Osteocyte (in vitro differentiated cells): ENCODE results near the gene NEK10. TPM values are rescaled to one million over a fixed set of nuclear protein-coding genes. Genes with fewer than 3 reads are reported as not detected.

Source experiments
- DNase-seq: peaks from one replicate; pipeline ENCODE4 v3.0.0; 2021; ENCODE audit warnings: mixed read lengths; ENCODE audit not compliant: unreplicated experiment; ENCODE audit errors: extremely low spot score
- H3K27ac Mint-ChIP-seq: one replicate; pipeline ENCODE4 v1.8.0; 2021; ENCODE audit warnings: mild to moderate bottlenecking, mixed read lengths; ENCODE audit not compliant: unreplicated experiment
- H3K27me3 Mint-ChIP-seq: one replicate; pipeline ENCODE4 v1.8.0; 2021; ENCODE audit warnings: mixed read lengths; ENCODE audit not compliant: unreplicated experiment
- H3K36me3 Mint-ChIP-seq: one replicate; pipeline ENCODE4 v1.8.0; 2021; ENCODE audit warnings: mixed read lengths; ENCODE audit not compliant: unreplicated experiment
- H3K4me1 Mint-ChIP-seq: one replicate; pipeline ENCODE4 v1.8.0; 2021; ENCODE audit warnings: mixed read lengths; ENCODE audit not compliant: unreplicated experiment
- H3K4me3 Mint-ChIP-seq: one replicate; pipeline ENCODE4 v1.8.0; 2021; ENCODE audit warnings: mild to moderate bottlenecking, moderate library complexity, mixed read lengths; ENCODE audit not compliant: unreplicated experiment
- H3K9me3 Mint-ChIP-seq: one replicate; pipeline ENCODE4 v1.8.0; 2021; ENCODE audit warnings: mixed read lengths; ENCODE audit not compliant: unreplicated experiment
- CTCF ChIP-seq: fragments of 200-600 bp; sonication (generic); IDR thresholded peaks from 2 replicates; pipeline ENCODE4 v1.5.0; 2021; ENCODE audit warnings: antibody characterized with exemption, mild to moderate bottlenecking, moderate library complexity
- total RNA-seq: library from RNA; stranded (reverse); gene quantifications from 2 replicates; pipeline ENCODE4 v1.2.1, GENCODE V29; 2021

The NEK10 gene
- total RNA-seq, 1 donor from 2014 or later: 6.8 TPM

- H3K9me3 Mint-ChIP-seq: peaks cover 3% of the 10 kb centered on the region
- peaks cover 10% of the 10 kb centered on the region for H3K36me3 Mint-ChIP-seq
- no peak overlapping the region for H3K4me3 Mint-ChIP-seq
- peak overlapping the region; percentile 31 for H3K27ac Mint-ChIP-seq
- H3K27me3 Mint-ChIP-seq: no peaks in the 10 kb centered on the region
- no peak for DNase-seq
- no peak for TF ChIP-seq CTCF
- H3K4me1 Mint-ChIP-seq: peaks cover 16% of the 10 kb centered on the region
Observed at GRCh38 chr3:27209617-27210264, 159.4 kb downstream of the NEK10 start.

DNA sequence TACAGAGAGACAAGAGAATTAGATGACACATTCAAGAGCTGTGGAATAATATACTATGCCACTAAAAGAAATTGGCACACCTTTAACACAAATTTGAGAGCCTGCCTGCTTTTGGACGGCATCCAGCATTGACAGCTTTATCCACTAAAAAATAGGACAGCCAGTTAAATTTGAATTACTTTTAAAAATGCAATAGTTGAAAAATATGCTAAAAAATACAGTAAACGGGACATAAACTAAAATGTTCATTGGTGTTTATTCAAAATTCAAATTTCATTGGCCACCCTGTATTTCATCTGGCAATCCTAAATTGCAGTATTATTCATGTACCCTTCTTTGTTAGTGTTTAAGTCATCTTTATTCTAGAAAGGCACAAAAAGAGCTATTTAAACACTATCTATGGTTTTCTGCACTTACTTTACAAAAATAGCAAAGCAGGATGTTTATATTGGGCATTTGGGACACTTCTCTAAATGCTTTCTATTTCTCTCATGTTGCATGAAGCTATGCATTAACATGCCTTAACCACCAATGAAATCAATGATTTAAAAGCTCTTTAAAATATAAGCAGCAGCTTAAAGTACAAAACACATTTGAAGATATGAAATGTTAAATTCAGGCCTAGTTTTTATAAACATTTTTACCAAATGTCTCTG, 160.1 kb downstream of the NEK10 start:
- H3K27me3 Mint-ChIP-seq: no peaks in the 10 kb centered on the region
- DNase-seq: no peak
- H3K4me3 Mint-ChIP-seq: no peak overlapping the region
- H3K36me3 Mint-ChIP-seq: peaks cover 9% of the 10 kb centered on the region
- H3K4me1 Mint-ChIP-seq: peaks cover 16% of the 10 kb centered on the region
- H3K27ac Mint-ChIP-seq: peak overlapping the region; percentile 31
- TF ChIP-seq CTCF: no peak
- peaks cover 3% of the 10 kb centered on the region for H3K9me3 Mint-ChIP-seq

DNA sequence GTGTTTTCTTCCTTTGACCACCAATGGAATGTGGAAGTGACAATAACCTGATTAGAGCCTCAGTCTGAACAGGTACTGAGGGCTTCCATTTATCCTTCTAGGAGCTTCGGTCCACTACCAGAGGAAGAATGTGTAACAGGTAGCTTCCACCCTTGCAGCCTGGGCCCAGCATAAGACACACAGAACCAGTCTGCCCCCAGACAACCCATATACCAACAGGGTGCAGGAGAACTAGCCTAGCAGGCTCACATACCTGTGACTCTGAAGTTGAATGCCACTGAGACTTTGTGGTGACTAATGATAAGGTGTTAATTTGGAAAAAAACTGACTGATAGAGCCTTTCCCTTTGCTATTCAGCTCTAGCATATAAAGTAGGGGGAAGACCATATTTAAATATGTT, 166.2 kb downstream of the NEK10 start:
- DNase-seq: no peak
- H3K9me3 Mint-ChIP-seq: peaks cover 6% of the 10 kb centered on the region
- no peaks in the 10 kb centered on the region for H3K27me3 Mint-ChIP-seq
- no peak overlapping the region for H3K4me3 Mint-ChIP-seq
- H3K4me1 Mint-ChIP-seq: no peaks in the 10 kb centered on the region
- H3K36me3 Mint-ChIP-seq: peaks cover 14% of the 10 kb centered on the region
- no peak overlapping the region for H3K27ac Mint-ChIP-seq
- no peak for TF ChIP-seq CTCF

GRCh38 chr3:27201492-27201891, 167.7 kb downstream of the NEK10 start:
- H3K9me3 Mint-ChIP-seq: peaks cover 8% of the 10 kb centered on the region
- no peaks in the 10 kb centered on the region for H3K4me1 Mint-ChIP-seq
- H3K27me3 Mint-ChIP-seq: no peaks in the 10 kb centered on the region
- H3K4me3 Mint-ChIP-seq: no peak overlapping the region
- H3K27ac Mint-ChIP-seq: no peak overlapping the region
- H3K36me3 Mint-ChIP-seq: peaks cover 19% of the 10 kb centered on the region
- no peak for DNase-seq
- no peak for TF ChIP-seq CTCF

DNA sequence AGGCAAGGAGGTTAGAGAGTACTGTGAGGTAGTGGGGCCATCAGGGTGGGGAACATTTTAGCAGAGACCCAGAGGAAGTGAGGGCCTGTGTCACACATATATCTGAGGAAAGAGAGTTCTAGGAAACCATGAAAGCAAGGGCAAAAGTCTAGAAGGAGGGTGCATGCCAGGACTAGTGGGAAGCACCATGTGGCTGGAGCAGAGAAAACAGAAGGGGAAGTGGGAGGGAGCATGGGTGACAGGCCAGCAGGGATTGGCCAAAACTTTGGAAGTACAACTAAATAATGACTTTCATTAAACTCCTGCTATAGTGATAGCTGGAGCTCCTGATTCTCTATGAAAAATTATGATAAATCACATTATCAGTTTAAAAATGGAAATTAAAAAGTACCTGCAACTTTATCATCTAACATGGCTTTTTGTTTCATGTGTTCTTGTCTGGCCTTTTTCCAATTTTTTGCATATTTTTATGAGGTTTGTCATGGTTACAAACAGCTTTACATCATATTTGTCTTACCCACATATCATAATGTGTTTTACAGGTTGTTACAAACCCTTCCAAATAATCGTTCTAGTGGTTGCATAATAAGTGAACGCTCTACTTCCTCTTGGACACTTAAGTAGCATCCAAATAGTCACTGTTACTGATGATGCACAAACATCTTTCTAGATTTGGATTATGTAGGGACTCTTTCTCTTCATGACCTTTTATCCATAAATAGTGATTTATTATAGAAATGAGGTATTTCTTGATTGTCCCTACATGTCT, 168.3 kb downstream of the NEK10 start:
- Mint-ChIP-seq H3K27ac (no peak overlapping the region), H3K4me1 (peaks cover 3% of the 10 kb centered on the region), H3K4me3 (no peak overlapping the region), H3K9me3 (peaks cover 8% of the 10 kb centered on the region), H3K27me3 (no peaks in the 10 kb centered on the region), H3K36me3 (peaks cover 20% of the 10 kb centered on the region)
- TF ChIP-seq CTCF: no peak
- DNase-seq: no peak
